ENCODE measurements around the gene KLHL29.

Gene KLHL29

GRCh38 chr2:23488584-23488983 is 103.6 kb downstream of the KLHL29 start:
- in situ Hi-C loops (cut with MboI; ENCODE audit: low sequenced_read_pairs), result no loop called here

GRCh38 chr2:23489471-23490322 is 104.7 kb downstream of the KLHL29 start:
- in situ Hi-C loops (cut with MboI; ENCODE audit: low sequenced_read_pairs), result no loop called here

GRCh38 chr2:23491591-23492336 is 106.8 kb downstream of the KLHL29 start:
- in situ Hi-C loops (cut with MboI; ENCODE audit: low sequenced_read_pairs), result no loop called here

- in situ Hi-C loops (cut with MboI; ENCODE audit: low sequenced_read_pairs), result no loop called here
Observed at GRCh38 chr2:23492337-23492675, 107.3 kb downstream of the KLHL29 start.

- in situ Hi-C loops (cut with MboI; ENCODE audit: low sequenced_read_pairs), result no loop called here
Observed at GRCh38 chr2:23492921-23493320, 107.9 kb downstream of the KLHL29 start.

- in situ Hi-C loops (cut with MboI; ENCODE audit: low sequenced_read_pairs), result no loop called here
Observed at GRCh38 chr2:23493846-23494245, 108.9 kb downstream of the KLHL29 start.

GRCh38 chr2:23494286-23494685 is 109.3 kb downstream of the KLHL29 start:
- in situ Hi-C loops (cut with MboI; ENCODE audit: low sequenced_read_pairs), result no loop called here

- in situ Hi-C loops (cut with MboI; ENCODE audit: low sequenced_read_pairs), result no loop called here
Observed at GRCh38 chr2:23495661-23496114, 110.7 kb downstream of the KLHL29 start.

GRCh38 chr2:23496456-23496855 is 111.5 kb downstream of the KLHL29 start:
- in situ Hi-C loops (cut with MboI; ENCODE audit: low sequenced_read_pairs), result no loop called here

GRCh38 chr2:23497063-23497462 is 112.1 kb downstream of the KLHL29 start:
- in situ Hi-C loops (cut with MboI; ENCODE audit: low sequenced_read_pairs), result no loop called here

- in situ Hi-C loops (cut with MboI; ENCODE audit: low sequenced_read_pairs), result no loop called here
Observed at GRCh38 chr2:23497536-23497935, 112.6 kb downstream of the KLHL29 start.

- in situ Hi-C loops (cut with MboI; ENCODE audit: low sequenced_read_pairs), result no loop called here
Observed at GRCh38 chr2:23498943-23499342, 114.0 kb downstream of the KLHL29 start.

GRCh38 chr2:23499439-23499838 is 114.5 kb downstream of the KLHL29 start:
- in situ Hi-C loops (cut with MboI; ENCODE audit: low sequenced_read_pairs), result no loop called here

GRCh38 chr2:23500836-23501235 is 115.9 kb downstream of the KLHL29 start:
- in situ Hi-C loops (cut with MboI; ENCODE audit: low sequenced_read_pairs), result no loop called here

GRCh38 chr2:23502096-23502495 is 117.1 kb downstream of the KLHL29 start:
- in situ Hi-C loops (cut with MboI; ENCODE audit: low sequenced_read_pairs), result no loop called here

GRCh38 chr2:23503097-23503496 is 118.1 kb downstream of the KLHL29 start:
- in situ Hi-C loops (cut with MboI; ENCODE audit: low sequenced_read_pairs), result no loop called here

- in situ Hi-C loops (cut with MboI; ENCODE audit: low sequenced_read_pairs), result no loop called here
Observed at GRCh38 chr2:23503682-23504081, 118.7 kb downstream of the KLHL29 start.

- in situ Hi-C loops (cut with MboI; ENCODE audit: low sequenced_read_pairs), result no loop called here
Observed at GRCh38 chr2:23504591-23504990, 119.6 kb downstream of the KLHL29 start.

- in situ Hi-C loops (cut with MboI; ENCODE audit: low sequenced_read_pairs), result no loop called here
Observed at GRCh38 chr2:23505218-23505983, 120.4 kb downstream of the KLHL29 start.

GRCh38 chr2:23505984-23506380 is 121.0 kb downstream of the KLHL29 start:
- in situ Hi-C loops (cut with MboI; ENCODE audit: low sequenced_read_pairs), result no loop called here

- in situ Hi-C loops (cut with MboI; ENCODE audit: low sequenced_read_pairs), result no loop called here
Observed at GRCh38 chr2:23506531-23507266, 121.7 kb downstream of the KLHL29 start.
